Stimulated activated naive CD4-positive, alpha-beta T cell (primary cell): ENCODE results near the gene LHPP.
"Not testable (repeated sequence)": the region's sequence is repeated elsewhere in the genome, so short reads cannot be mapped to it uniquely, and the experiment has no call there.

ENCODE experiments used
- DNase-seq, 6 experiments: peaks; one replicate each; lab custom pipeline; 2025; lab: John Stamatoyannopoulos, UW

The LHPP gene

GRCh38 chr10:124573726-124574455, 112.3 kb downstream of the LHPP start:
- DNase-seq = no peak

DNA sequence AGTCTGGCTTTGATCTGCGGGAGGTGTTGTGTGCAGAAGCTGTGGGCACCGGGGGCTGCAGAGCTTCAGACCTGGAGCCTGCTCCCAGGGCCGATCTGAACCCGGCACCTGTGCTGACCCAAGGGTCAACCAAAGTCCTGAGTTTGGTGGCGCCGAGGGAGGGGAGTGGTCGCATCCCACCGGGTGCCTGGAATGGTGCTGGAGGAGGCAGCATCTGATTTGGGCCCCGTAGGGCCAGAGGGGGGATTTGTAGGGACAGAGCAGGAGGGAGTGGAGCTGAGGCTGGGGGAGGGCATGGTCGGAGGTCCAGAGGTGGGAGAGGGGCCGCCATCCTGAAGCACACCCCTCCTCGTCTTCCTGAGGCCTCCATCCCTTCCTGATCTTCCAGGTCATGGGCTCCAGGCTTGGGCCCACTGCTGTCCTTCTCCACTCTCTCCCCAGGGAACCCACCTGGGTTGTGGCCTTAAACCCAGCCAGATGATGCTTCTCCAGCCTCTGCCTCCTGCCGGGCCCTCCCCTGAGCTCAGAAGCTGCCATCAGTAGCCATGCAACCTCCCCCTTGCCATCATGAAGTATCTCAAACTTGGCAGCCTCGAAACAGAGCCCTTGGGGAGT, 112.9 kb downstream of the LHPP start:
- no peak for DNase-seq

DNA sequence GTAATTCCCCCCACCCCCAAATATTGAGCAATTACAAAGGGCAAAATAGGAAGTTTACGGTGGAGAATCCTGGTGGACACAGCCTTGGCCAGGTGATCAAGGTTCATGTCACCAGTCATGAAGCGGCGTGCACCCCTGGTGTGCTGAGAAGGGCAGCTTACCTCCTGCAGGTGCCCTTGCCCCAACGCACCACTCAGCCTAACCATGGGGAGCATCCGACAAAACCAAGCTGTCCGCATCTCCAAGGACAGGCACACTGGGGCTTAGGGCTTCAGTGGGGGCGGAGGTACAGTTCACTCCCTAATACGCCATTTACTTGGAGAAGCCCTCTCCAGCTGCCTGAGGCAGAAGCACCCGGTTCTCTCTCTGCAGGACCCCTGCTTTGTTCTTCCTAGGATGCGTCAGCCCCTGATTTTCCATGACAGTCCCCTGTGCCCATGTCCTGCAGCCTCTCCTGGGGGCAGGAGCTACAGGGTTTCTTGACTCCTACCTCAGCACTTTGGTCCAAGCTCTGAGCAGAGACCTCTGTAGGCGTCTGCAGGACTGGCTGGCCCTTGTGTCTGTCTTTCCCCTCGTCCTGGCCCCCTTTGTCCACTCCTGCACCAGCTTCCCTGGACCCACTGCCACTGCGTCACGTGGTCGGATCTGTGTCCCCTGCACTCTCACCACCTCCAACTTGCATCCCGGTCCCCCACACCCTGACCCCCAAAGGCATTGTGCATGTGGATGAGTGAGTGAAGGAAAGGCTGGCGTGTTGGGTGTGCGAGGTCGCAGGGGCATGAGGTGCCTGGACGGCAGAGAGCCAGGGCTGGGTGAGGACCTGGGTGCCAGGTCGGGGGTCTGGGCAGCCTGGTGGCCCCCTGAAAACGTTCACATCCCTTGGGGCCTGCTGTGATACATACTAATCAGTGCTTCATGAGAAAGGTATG, 113.7 kb downstream of the LHPP start:
- no peak for DNase-seq

- no peak for DNase-seq
These were observed 115.2 kb downstream of the LHPP start for GRCh38 chr10:124576526-124577420.

- DNase-seq = no peak
These were observed 116.0 kb downstream of the LHPP start for GRCh38 chr10:124577651-124578050.

- DNase-seq = no peak
These were observed 116.8 kb downstream of the LHPP start for GRCh38 chr10:124578231-124579010.

GRCh38 chr10:124579011-124579399, 117.4 kb downstream of the LHPP start:
- DNase-seq = no peak

DNA sequence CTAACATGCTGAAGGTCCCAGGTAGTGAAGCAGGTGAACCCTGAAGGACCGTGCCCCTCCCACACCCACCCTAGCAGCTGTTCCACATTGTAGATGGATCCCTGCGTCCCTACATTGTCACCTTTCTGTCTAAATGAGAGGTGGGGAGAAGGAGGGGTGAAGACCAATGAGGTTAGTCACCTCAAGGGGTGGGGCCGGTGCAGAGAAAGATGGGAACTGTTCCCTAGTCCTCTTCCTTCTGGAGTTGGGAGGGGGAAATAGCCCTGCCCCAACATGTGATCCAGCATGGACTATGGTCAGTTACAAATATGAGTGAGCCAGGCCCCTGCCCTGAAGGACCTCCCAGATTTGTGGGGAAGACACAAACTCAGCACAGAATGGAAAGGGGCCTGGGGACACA, 124.5 kb downstream of the LHPP start:
- no peak for DNase-seq

DNA sequence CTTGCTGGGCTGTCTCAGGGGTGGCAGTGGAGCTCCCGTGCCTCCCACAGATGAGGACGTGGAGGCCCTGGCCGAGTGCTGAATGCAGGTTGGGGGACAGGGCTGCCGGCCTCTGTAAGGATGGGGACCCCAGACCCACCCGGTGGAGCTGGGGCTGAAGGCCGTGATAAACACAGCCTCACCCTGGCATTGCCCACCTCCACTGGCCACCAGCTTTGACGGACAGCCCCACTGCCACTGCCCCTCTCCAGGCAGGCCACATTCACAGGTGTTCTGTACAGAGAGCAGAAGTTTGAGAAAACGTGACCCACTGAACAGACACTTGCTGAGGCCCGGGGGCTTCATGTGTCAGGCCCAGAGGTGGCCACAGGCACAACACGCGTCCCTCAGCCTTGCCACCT, 126.2 kb downstream of the LHPP start:
- no peak for DNase-seq

GRCh38 chr10:124588341-124588735, 126.7 kb downstream of the LHPP start:
- not testable (repeated sequence) for DNase-seq

- DNase-seq = no peak
These were observed 127.3 kb downstream of the LHPP start for GRCh38 chr10:124588736-124589490.

DNA sequence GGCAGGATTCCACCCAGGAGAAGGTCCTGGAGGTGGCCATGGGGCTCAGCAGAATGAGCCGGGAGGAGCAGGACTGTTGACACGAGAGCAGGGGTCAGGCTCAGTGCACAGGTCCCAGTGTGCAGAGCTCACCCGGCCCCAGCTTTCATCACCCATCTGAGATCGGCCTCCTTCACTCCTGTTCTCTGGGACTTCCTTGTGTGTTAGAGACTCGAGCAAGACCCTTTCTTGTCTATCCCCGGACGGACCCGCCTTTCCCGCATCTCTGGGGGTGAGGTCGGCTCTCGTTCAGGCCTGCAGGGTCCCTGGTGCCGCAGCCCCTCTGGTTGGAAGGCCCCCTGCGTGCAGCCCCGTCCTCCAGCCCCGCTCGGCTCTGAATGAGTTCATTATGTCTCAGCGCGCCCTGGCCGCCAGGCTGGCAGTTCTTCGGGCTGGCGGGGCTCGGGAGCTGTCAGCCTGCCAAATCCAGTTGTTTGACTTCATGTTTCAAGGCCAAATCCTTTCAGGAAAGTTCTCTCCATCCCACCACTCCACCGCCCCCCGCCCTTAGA, 127.9 kb downstream of the LHPP start:
- DNase-seq = no peak

- no peak for DNase-seq
These were observed 128.8 kb downstream of the LHPP start for GRCh38 chr10:124590216-124591122.

- DNase-seq = no peak
These were observed 129.5 kb downstream of the LHPP start for GRCh38 chr10:124591123-124591495.

DNA sequence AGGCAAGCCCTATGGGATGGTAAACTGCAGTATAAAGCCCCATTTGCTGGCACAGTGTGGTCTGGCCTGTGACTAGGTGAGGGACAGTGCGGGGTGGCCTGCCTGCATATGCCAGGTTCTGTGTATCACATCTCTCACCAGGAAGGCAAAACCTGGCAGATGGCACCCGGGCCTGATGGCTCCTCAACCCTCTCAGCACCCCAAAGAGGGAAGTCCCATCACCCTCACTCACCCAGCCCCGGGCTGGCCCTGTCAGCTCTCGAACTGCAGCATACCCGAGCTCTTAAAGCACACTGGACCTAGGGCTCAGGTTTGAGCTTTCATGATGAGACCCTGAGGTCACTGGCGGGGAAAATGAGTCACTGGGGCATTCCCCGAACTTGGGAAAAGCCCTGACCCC, 130.5 kb downstream of the LHPP start:
- no peak for DNase-seq

DNA sequence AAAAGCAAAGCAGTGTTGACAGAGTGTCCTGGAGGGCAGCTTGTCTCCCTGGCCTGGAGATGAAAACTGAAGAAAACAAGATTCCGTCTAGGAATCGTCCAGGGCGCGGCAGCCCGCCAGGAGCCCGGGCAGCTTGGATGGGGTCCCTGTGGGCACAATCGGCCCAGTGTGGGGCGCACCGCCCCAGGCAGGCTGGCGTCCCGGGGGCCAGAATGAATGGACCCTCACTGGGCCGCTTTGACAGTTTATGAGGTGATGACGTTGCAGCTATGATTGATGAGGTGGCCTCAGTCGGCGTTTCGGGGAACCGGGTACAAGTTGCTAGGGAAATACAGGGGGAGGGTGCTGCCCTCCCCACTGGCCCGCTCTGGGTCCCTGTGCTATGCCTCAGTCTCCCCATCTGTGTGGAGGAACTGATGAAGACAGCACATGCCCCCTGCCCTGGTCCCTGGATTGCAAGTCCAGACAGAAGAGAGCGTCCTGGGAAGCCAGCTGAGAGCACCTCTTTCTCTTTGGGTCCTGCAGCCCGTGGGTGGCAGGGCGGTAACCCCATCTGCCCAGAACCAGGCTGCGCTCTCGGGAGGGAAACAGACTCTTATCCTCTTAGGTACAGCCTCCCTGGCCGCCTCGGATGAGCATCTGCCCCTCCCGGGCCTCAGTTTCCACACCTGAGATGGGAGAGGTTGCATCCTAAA, 131.3 kb downstream of the LHPP start:
- DNase-seq = no peak

GRCh38 chr10:124593431-124593985, 131.9 kb downstream of the LHPP start:
- DNase-seq = no peak

DNA sequence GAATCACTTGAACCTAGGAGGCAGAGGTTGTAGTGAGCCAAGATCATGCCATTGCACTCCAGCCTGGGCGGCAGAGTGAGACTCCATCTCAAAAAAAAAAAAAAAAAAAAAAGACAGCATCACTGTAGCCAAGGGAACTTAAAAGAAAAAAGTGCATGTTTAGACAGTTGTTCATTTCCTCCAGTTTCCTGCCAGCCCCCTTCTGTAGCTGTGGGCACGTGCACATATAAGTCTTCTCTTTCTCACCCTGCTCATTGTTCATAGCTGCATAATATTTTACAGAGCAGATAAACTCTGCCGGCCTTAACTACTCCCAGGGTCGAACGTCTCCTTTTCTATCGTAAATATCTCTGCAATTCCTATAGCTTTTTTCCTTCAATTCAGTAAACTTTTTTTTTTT, 132.6 kb downstream of the LHPP start:
- no peak for DNase-seq
